Esophagus squamous epithelium (tissue), 4 donors: ENCODE measurements around the gene EDEM3.

ENCODE experiments used
- POLR2A ChIP-seq, 4 donors: fragments of 450-650 bp; IDR thresholded peaks; one replicate each; pipeline ENCODE4 v1.6.1; 2017; ENCODE audit warnings: antibody characterized with exemption in 4 of 4, mild to moderate bottlenecking in 4 of 4, moderate library complexity in 3 of 4
- TF ChIP-seq, protein P1 (sequence below), 6 experiments: fragments of 450-650 bp in 4 of 6; fragments of 200-600 bp in 2 of 6; sonication (generic) in 2 of 6; IDR thresholded peaks; one replicate each; pipeline ENCODE4 v1.5.1; 2016 to 2019; ENCODE audit warnings: antibody characterized with exemption in 6 of 6, mild to moderate bottlenecking in 4 of 6, moderate library complexity in 4 of 6

DNA sequence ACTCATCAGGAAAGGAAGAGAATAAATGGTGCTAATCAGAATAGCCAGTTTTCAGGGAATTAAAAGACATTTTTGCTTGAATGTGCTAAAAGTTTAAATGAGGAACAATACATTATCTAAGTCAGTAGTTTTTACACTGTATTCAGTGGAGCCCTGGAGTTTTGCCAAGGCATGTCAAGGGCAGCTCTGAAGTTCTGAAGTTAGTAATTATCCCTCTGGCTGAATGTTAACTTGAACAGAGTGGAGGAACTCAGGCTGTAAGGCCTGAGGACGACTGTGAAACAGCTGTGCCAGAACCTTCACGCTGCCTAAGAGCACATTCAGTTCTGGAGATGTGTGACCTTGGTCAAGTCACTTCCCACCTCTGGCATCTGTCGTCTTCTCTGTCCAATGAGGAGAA lies 68.1 kb downstream of the EDEM3 start:
- TF ChIP-seq, protein P1, sequence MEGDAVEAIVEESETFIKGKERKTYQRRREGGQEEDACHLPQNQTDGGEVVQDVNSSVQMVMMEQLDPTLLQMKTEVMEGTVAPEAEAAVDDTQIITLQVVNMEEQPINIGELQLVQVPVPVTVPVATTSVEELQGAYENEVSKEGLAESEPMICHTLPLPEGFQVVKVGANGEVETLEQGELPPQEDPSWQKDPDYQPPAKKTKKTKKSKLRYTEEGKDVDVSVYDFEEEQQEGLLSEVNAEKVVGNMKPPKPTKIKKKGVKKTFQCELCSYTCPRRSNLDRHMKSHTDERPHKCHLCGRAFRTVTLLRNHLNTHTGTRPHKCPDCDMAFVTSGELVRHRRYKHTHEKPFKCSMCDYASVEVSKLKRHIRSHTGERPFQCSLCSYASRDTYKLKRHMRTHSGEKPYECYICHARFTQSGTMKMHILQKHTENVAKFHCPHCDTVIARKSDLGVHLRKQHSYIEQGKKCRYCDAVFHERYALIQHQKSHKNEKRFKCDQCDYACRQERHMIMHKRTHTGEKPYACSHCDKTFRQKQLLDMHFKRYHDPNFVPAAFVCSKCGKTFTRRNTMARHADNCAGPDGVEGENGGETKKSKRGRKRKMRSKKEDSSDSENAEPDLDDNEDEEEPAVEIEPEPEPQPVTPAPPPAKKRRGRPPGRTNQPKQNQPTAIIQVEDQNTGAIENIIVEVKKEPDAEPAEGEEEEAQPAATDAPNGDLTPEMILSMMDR (IDR thresholded peaks at IDR 0.05): no peak
- no peak for TF ChIP-seq POLR2A (IDR thresholded peaks at IDR 0.05)
